Activated CD4-positive, alpha-beta T cell treated with anti-CD3 and anti-CD28 coated beads for 36 hours (primary cell): ENCODE results near the gene MCAM. TPM values are rescaled to one million over a fixed set of nuclear protein-coding genes. Genes with fewer than 3 reads are reported as not detected.

Experiments used
- ATAC-seq: fragments of 200-7000 bp; cut with Tn5 transposase; one replicate; pipeline ENCODE4 v1.10.0; 2021; ENCODE audit warnings: mild to moderate bottlenecking, moderate library complexity
- CTCF ChIA-PET: fragments of 350-600 bp; sonication (Branson Sonifier 250); formaldehyde crosslinking; loops from one replicate; lab custom pipeline; 2021; ENCODE audit warnings: antibody characterized with exemption; lab: Charles Lee
- POLR2A ChIA-PET: fragments of 350-600 bp; sonication (Branson Sonifier 250); formaldehyde crosslinking; loops from one replicate; lab custom pipeline; 2021; ENCODE audit warnings: antibody characterized with exemption, inconsistent platforms; lab: Charles Lee
- DNase-seq: peaks from one replicate; pipeline ENCODE4 v3.0.0-alpha.2; 2020
- H3K27ac Mint-ChIP-seq: one replicate; pipeline ENCODE4 v1.8.0; 2021; ENCODE audit warnings: mixed read lengths
- H3K27me3 Mint-ChIP-seq: one replicate; pipeline ENCODE4 v1.8.0; 2021; ENCODE audit warnings: mixed read lengths
- H3K36me3 Mint-ChIP-seq: one replicate; pipeline ENCODE4 v1.8.0; 2021; ENCODE audit warnings: low read depth, mixed read lengths
- H3K4me1 Mint-ChIP-seq: one replicate; pipeline ENCODE4 v1.8.0; 2021; ENCODE audit warnings: mixed read lengths
- H3K4me3 Mint-ChIP-seq: one replicate; pipeline ENCODE4 v1.8.0; 2021; ENCODE audit warnings: mild to moderate bottlenecking, moderate library complexity, mixed read lengths
- H3K9me3 Mint-ChIP-seq: one replicate; pipeline ENCODE4 v1.8.0; 2021; ENCODE audit warnings: low read depth, mixed read lengths
- intact Hi-C, 2 experiments: fragments of 100-400 bp; cut with DNase I in 1 of 2; cut with micrococcal nuclease in 1 of 2; formaldehyde crosslinking; loops; one replicate each; pipeline versions ENCODE4 v1.14.2 to v1.15.1; 2022 to 2024; cut with DNase I, micrococcal nuclease
- total RNA-seq, 2 experiments: library from RNA; stranded (reverse); gene quantifications; one replicate each; pipeline ENCODE4 v1.2.3, GENCODE V29; 2021

MCAM gene
- total RNA-seq, 2 experiments from 2014 or later, result 6.8 to 6.9 TPM

- intact Hi-C loops, result no loop called here
- Mint-ChIP-seq H3K27ac (peak overlapping the region; percentile 61), H3K4me1 (peaks cover 30% of the 10 kb centered on the region), H3K4me3 (peak overlapping the region; percentile 13), H3K36me3 (no peaks in the 10 kb centered on the region), H3K9me3 (no peaks in the 10 kb centered on the region), H3K27me3 (peaks cover 8% of the 10 kb centered on the region)
- ATAC-seq (peak; percentile 6), DNase-seq (peak; percentile 63)
- ChIA-PET POLR2A (interaction anchor here (1.2 kb wide), 1 partner anchor 27 kb away, joined by 3 read pairs; no protein-coding TSS in a partner anchor), CTCF (interaction anchor here (0.5 to 2.2 kb wide), 5 partner anchors 11 to 208 kb away, joined by 3 to 7 read pairs (median 3); no protein-coding TSS in a partner anchor)
Measured at GRCh38 chr11:119318240-119319135, 1.6 kb upstream of the MCAM start.

DNA sequence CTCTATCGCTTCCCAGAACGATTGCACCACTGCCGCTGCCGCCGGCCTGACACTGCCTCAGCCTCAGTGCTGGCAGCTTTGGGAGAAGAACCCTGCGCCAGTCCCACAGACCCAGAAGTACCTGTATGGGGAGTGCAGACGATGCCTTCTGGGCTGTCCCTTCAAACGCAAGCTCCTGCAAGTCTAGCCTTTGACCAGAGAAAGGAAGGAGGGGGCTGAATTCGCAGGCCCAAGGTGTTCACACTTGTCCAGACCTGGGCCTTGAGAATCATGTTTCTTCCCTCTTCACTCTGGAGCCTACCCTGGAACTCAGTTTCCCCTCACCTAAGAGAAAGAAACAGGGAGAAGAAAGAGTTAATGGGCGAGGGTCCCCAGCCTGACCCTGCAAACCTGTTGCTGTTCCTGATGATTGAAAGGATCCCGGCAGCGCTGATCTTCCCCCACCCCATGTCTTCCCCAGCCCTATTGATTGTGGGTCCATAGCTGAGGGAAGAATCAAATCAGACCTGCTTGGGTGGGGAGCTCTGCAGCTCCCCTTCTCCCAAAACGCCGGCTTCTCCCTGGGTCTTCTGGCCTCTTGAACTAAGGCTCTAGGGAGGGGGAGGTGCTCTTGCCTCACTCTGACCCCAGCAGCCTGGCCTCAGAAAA lies 786 bp upstream of the MCAM start:
- H3K4me1 Mint-ChIP-seq, result peaks cover 28% of the 10 kb centered on the region
- intact Hi-C loops, result no loop called here
- POLR2A ChIA-PET, result no interaction called here

GRCh38 chr11:119316016-119316728 lies 758 bp downstream of the MCAM start:
- ATAC-seq (no peak), DNase-seq (peak; percentile 36)
- ChIA-PET POLR2A (no interaction called here), CTCF (interaction anchor here (0.7 to 2.4 kb wide), 7 partner anchors 12 to 193 kb away, joined by 3 to 8 read pairs (median 3); no protein-coding TSS in a partner anchor)
- Mint-ChIP-seq H3K9me3 (no peaks in the 10 kb centered on the region), H3K4me3 (peak overlapping the region; percentile 65), H3K27ac (no peak overlapping the region), H3K36me3 (no peaks in the 10 kb centered on the region), H3K27me3 (peaks cover 8% of the 10 kb centered on the region), H3K4me1 (peaks cover 17% of the 10 kb centered on the region)
- intact Hi-C loops, result no loop called here

More for the DNA sequence above, 786 bp upstream of the MCAM start:
- no peak for DNase-seq
- Mint-ChIP-seq H3K9me3 (no peaks in the 10 kb centered on the region), H3K36me3 (no peaks in the 10 kb centered on the region), H3K27ac (no peak overlapping the region), H3K27me3 (peaks cover 8% of the 10 kb centered on the region), H3K4me3 (no peak overlapping the region)
- CTCF ChIA-PET, result interaction anchor here (0.5 to 2.2 kb wide), 2 partner anchors 39 to 96 kb away, joined by 3 to 7 read pairs; no protein-coding TSS in a partner anchor
- no peak for ATAC-seq

- CTCF ChIA-PET, result interaction anchor here (0.5 to 2.4 kb wide), 10 partner anchors 8 to 259 kb away, joined by 3 to 8 read pairs (median 4); no protein-coding TSS in a partner anchor
- peaks cover 8% of the 10 kb centered on the region for H3K27me3 Mint-ChIP-seq
- H3K9me3 Mint-ChIP-seq, result no peaks in the 10 kb centered on the region
- POLR2A ChIA-PET, result interaction anchor here (0.6 to 0.9 kb wide), 2 partner anchors 111 to 213 kb away, joined by 3 read pairs; partner anchors contain the start of gene DPAGT1
- H3K27ac Mint-ChIP-seq, result no peak overlapping the region
- ATAC-seq (peak; percentile 68), DNase-seq (peak; percentile 70)
- H3K4me1 Mint-ChIP-seq, result peaks cover 17% of the 10 kb centered on the region
- intact Hi-C loops, result no loop called here
- peak overlapping the region; percentile 65 for H3K4me3 Mint-ChIP-seq
- H3K36me3 Mint-ChIP-seq, result no peaks in the 10 kb centered on the region
Measured at GRCh38 chr11:119315131-119316015, 1.6 kb downstream of the MCAM start.

DNA sequence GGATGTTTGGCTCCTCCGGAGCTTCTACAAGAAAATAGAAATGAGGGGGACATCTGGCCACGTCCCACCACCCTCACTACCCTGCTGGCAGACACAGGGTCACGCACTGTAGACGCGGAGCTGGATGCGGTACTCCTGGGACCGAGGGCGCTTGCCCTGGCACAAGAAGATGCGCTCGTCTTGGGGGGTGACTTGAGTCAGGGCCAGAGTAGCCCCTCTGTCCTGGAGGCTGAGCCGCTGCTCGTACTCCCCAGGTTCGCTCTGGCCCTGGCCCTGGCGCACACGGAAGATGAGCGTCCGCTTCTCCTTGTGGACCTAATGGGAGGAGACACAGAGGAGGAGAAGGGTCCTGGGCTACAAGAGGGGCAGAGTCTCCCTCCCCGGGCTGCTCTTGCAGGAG lies 2.2 kb downstream of the MCAM start:
- Mint-ChIP-seq H3K27ac (no peak overlapping the region), H3K9me3 (no peaks in the 10 kb centered on the region), H3K4me3 (peak overlapping the region; percentile 65), H3K27me3 (peaks cover 8% of the 10 kb centered on the region), H3K36me3 (peaks cover under 1% of the 10 kb centered on the region), H3K4me1 (peaks cover 17% of the 10 kb centered on the region)
- intact Hi-C loops, result no loop called here
- ATAC-seq (no peak), DNase-seq (no peak)
- ChIA-PET CTCF (interaction anchor here (0.5 to 2.4 kb wide), 8 partner anchors 8 to 315 kb away, joined by 3 to 8 read pairs (median 4); no protein-coding TSS in a partner anchor), POLR2A (interaction anchor here (0.6 to 0.9 kb wide), 2 partner anchors 111 to 213 kb away, joined by 3 read pairs; partner anchors contain the start of gene DPAGT1)

DNA sequence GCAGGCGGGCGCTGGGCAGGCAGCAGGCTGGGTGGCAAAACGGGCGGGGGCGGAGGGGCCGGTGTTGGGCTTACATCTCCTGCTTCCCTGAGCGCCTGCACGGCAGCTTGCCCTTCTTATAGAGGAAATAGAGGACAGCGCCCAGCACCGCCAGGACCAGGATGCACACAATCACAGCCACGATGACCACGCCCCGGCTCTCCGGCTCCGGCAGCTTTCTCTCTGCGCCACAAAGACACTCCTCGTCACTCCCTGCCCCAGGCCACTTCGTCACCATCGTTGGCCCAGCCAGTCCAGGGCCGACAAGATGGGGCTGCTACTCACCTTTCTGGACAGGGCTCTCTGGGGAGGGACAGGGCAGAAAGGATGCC lies 6.3 kb downstream of the MCAM start:
- ChIA-PET POLR2A (no interaction called here), CTCF (interaction anchor here (1.6 kb wide), 1 partner anchor 10 kb away, joined by 4 read pairs; no protein-coding TSS in a partner anchor)
- H3K36me3 Mint-ChIP-seq, result peaks cover 12% of the 10 kb centered on the region
- intact Hi-C loops, result no loop called here
- H3K4me1 Mint-ChIP-seq, result peaks cover 20% of the 10 kb centered on the region
- H3K27me3 Mint-ChIP-seq, result peaks cover 4% of the 10 kb centered on the region
- no peak overlapping the region for H3K4me3 Mint-ChIP-seq
- no peaks in the 10 kb centered on the region for H3K9me3 Mint-ChIP-seq
- ATAC-seq (no peak), DNase-seq (no peak)
- no peak overlapping the region for H3K27ac Mint-ChIP-seq

GRCh38 chr11:119309953-119310681 lies 6.8 kb downstream of the MCAM start:
- no peak for DNase-seq
- Mint-ChIP-seq H3K36me3 (peaks cover 15% of the 10 kb centered on the region), H3K27me3 (peaks cover 4% of the 10 kb centered on the region), H3K4me1 (peaks cover 22% of the 10 kb centered on the region), H3K4me3 (no peak overlapping the region), H3K27ac (no peak overlapping the region), H3K9me3 (no peaks in the 10 kb centered on the region)
- CTCF ChIA-PET, result interaction anchor here (1.2 to 1.6 kb wide), 2 partner anchors 9 to 13 kb away, joined by 3 to 4 read pairs; no protein-coding TSS in a partner anchor
- ATAC-seq, result no peak
- POLR2A ChIA-PET, result no interaction called here
- intact Hi-C loops, result no loop called here

- no peaks in the 10 kb centered on the region for H3K27me3 Mint-ChIP-seq
- no peak overlapping the region for H3K4me3 Mint-ChIP-seq
- no peak overlapping the region for H3K27ac Mint-ChIP-seq
- intact Hi-C loops, result no loop called here
- peaks cover 17% of the 10 kb centered on the region for H3K36me3 Mint-ChIP-seq
- ChIA-PET POLR2A (interaction anchor here (0.7 kb wide), 1 partner anchor 28 kb away, joined by 3 read pairs; no protein-coding TSS in a partner anchor), CTCF (interaction anchor here (1.2 to 1.6 kb wide), 2 partner anchors 9 to 14 kb away, joined by 3 to 4 read pairs; no protein-coding TSS in a partner anchor)
- H3K4me1 Mint-ChIP-seq, result peaks cover 27% of the 10 kb centered on the region
- DNase-seq (no peak), ATAC-seq (no peak)
- H3K9me3 Mint-ChIP-seq, result no peaks in the 10 kb centered on the region
Measured at GRCh38 chr11:119309411-119309810, 7.5 kb downstream of the MCAM start.

- H3K27ac Mint-ChIP-seq, result no peak overlapping the region
- no peak for ATAC-seq
- intact Hi-C loops, result no loop called here
- no peaks in the 10 kb centered on the region for H3K9me3 Mint-ChIP-seq
- DNase-seq, result no peak
- POLR2A ChIA-PET, result interaction anchor here (0.6 kb wide), 1 partner anchor 92 kb away, joined by 3 read pairs; no protein-coding TSS in a partner anchor
- peaks cover 27% of the 10 kb centered on the region for H3K36me3 Mint-ChIP-seq
- no peak overlapping the region for H3K4me3 Mint-ChIP-seq
- H3K4me1 Mint-ChIP-seq, result peaks cover 27% of the 10 kb centered on the region
- no peaks in the 10 kb centered on the region for H3K27me3 Mint-ChIP-seq
- CTCF ChIA-PET, result interaction anchor here (0.6 to 3.3 kb wide), 10 partner anchors 11 to 662 kb away, joined by 3 to 20 read pairs (median 4); no protein-coding TSS in a partner anchor
Measured at GRCh38 chr11:119307974-119308373, 9.0 kb downstream of the MCAM start.
